ENCODE results near the gene SRCAP.

- TF ChIP-seq, protein P1, sequence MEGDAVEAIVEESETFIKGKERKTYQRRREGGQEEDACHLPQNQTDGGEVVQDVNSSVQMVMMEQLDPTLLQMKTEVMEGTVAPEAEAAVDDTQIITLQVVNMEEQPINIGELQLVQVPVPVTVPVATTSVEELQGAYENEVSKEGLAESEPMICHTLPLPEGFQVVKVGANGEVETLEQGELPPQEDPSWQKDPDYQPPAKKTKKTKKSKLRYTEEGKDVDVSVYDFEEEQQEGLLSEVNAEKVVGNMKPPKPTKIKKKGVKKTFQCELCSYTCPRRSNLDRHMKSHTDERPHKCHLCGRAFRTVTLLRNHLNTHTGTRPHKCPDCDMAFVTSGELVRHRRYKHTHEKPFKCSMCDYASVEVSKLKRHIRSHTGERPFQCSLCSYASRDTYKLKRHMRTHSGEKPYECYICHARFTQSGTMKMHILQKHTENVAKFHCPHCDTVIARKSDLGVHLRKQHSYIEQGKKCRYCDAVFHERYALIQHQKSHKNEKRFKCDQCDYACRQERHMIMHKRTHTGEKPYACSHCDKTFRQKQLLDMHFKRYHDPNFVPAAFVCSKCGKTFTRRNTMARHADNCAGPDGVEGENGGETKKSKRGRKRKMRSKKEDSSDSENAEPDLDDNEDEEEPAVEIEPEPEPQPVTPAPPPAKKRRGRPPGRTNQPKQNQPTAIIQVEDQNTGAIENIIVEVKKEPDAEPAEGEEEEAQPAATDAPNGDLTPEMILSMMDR (conservative IDR thresholded peaks at IDR 0.05) = 0 out of 2 replicates have a peak, but pooled peaks have one; percentile 32
- no peak for TF ChIP-seq EZH2 (IDR thresholded peaks at IDR 0.05; ENCODE audit: low read depth)
These were observed 39.2 kb upstream of the SRCAP start for GRCh38 chr16:30659507-30660423.

All from PC-9 (cell line).